ENCODE results near the gene IFNGR2. TPM values are rescaled to one million over a fixed set of nuclear protein-coding genes. Genes with fewer than 3 reads are reported as not detected.

Gene IFNGR2
- total and polyA plus RNA-seq, 2 donors (not counting 1 experiment from before 2014, with no cell fraction given), result 96.0 to 108 TPM

GRCh38 chr21:33373451-33373850 lies 29.8 kb upstream of the IFNGR2 start:
- peak overlapping the region; percentile 75 for H3K4me2 ChIP-seq (replicated peaks; ENCODE audit: low read depth, low read length, poor library complexity, severe bottlenecking)
- peaks cover 2 to 19% (median 4%) of the 10 kb centered on the region in 3 donors for H3K9me3 ChIP-seq (ENCODE audit: control extremely low read depth in 1 of 3, control insufficient read depth in 2 of 3, insufficient read depth in 1 of 3, low read length in 2 of 3)
- H3K27me3 Mint-ChIP-seq, result no peaks in the 10 kb centered on the region
- peaks cover 68% of the 10 kb centered on the region for H3K4me1 Mint-ChIP-seq
- H3K4me1 ChIP-seq (ENCODE audit: control insufficient read depth in 2 of 2, insufficient read depth in 2 of 2, low read length in 2 of 2), result peaks cover 87 to 92% of the 10 kb centered on the region in 2 donors
- peak overlapping the region in 2 of 5 experiments; percentile 5 to 32 for H3K4me3 ChIP-seq (ENCODE audit: control extremely low read depth in 1 of 5, extremely low read depth in 1 of 5, insufficient read depth in 1 of 5, low read depth in 2 of 5, low read length in 4 of 5)
- peaks cover 13% of the 10 kb centered on the region for H3K79me2 ChIP-seq (ENCODE audit: control insufficient read depth, insufficient read depth, low read length)
- H3K27ac ChIP-seq (ENCODE audit: low read length in 2 of 2), result peak overlapping the region; percentile 76 to 87
- H3K4me3 Mint-ChIP-seq, result peak overlapping the region; percentile 76
- WGBS (ENCODE audit: insufficient coverage), result no CpG with 5 or more reads among the region's 2 CpGs
- H2AFZ ChIP-seq (ENCODE audit: insufficient read depth, low read depth, low read length, poor library complexity, severe bottlenecking), result no peak overlapping the region
- H3K27me3 ChIP-seq (replicated peaks in 1 of 4; ENCODE audit: control extremely low read depth in 1 of 4, control insufficient read depth in 3 of 4, insufficient read depth in 4 of 4, low read length in 3 of 4), result no peaks in the 10 kb centered on the region
- TF ChIP-seq EZH2 (IDR thresholded peaks at IDR 0.05; ENCODE audit: borderline replicate concordance, insufficient read depth, low read depth, low read length, poor library complexity, severe bottlenecking) (no peak), CTCF (IDR thresholded peaks at IDR 0.05) (no peak)
- no peak for ATAC-seq (ENCODE audit: low read depth)
- ChIA-PET CTCF (interaction anchor here (0.7 to 8.6 kb wide), 6 partner anchors 13 to 176 kb away, joined by 3 to 93 read pairs (median 4); no protein-coding TSS in a partner anchor), POLR2A (interaction anchor here (0.6 to 1.1 kb wide), 9 partner anchors 10 to 120 kb away, joined by 3 to 9 read pairs (median 4); partner anchors contain the start of gene TMEM50B)
- no peak for DNase-seq
- H3K9ac ChIP-seq (ENCODE audit: low read length), result peak overlapping the region; percentile 27
- intact Hi-C loops (cut with micrococcal nuclease), result no loop called here
- H3K27ac Mint-ChIP-seq, result peak overlapping the region; percentile 88
- no peaks in the 10 kb centered on the region for H3K36me3 ChIP-seq (replicated peaks in 1 of 2; ENCODE audit: control extremely low read depth in 1 of 2, control insufficient read depth in 1 of 2, extremely low read depth in 1 of 2, insufficient read depth in 2 of 2, low read length in 1 of 2)
- no peaks in the 10 kb centered on the region for H4K20me1 ChIP-seq (ENCODE audit: control insufficient read depth, insufficient read depth, low read length, poor library complexity, severe bottlenecking)
- H3K9me3 Mint-ChIP-seq (ENCODE audit: insufficient read depth), result peaks cover 3% of the 10 kb centered on the region

- H3K4me2 ChIP-seq (replicated peaks; ENCODE audit: low read depth, low read length, poor library complexity, severe bottlenecking), result peak overlapping the region; percentile 75
- H2AFZ ChIP-seq (ENCODE audit: insufficient read depth, low read depth, low read length, poor library complexity, severe bottlenecking), result no peak overlapping the region
These were observed 29.1 kb upstream of the IFNGR2 start for GRCh38 chr21:33374080-33374449.

More at GRCh38 chr21:33374080-33374449, 29.1 kb upstream of the IFNGR2 start:
- peak; percentile 50 for ATAC-seq (ENCODE audit: low read depth)
- Histone ChIP-seq H3K4me1 (ENCODE audit: control insufficient read depth in 2 of 2, insufficient read depth in 2 of 2, low read length in 2 of 2) (peaks cover 82 to 91% of the 10 kb centered on the region in 2 donors), H3K9ac (ENCODE audit: low read length) (peak overlapping the region; percentile 27), H3K27ac (ENCODE audit: low read length in 2 of 2) (peak overlapping the region; percentile 76 to 87), H3K9me3 (ENCODE audit: control extremely low read depth in 1 of 3, control insufficient read depth in 2 of 3, insufficient read depth in 1 of 3, low read length in 2 of 3) (peaks cover 0 to 13% (median 2%) of the 10 kb centered on the region in 3 donors), H3K36me3 (replicated peaks in 1 of 2; ENCODE audit: control extremely low read depth in 1 of 2, control insufficient read depth in 1 of 2, extremely low read depth in 1 of 2, insufficient read depth in 2 of 2, low read length in 1 of 2) (no peaks in the 10 kb centered on the region), H4K20me1 (ENCODE audit: control insufficient read depth, insufficient read depth, low read length, poor library complexity, severe bottlenecking) (no peaks in the 10 kb centered on the region), H3K27me3 (replicated peaks in 1 of 4; ENCODE audit: control extremely low read depth in 1 of 4, control insufficient read depth in 3 of 4, insufficient read depth in 4 of 4, low read length in 3 of 4) (no peaks in the 10 kb centered on the region), H3K79me2 (ENCODE audit: control insufficient read depth, insufficient read depth, low read length) (peaks cover 7% of the 10 kb centered on the region), H3K4me3 (ENCODE audit: control extremely low read depth in 1 of 5, extremely low read depth in 1 of 5, insufficient read depth in 1 of 5, low read depth in 2 of 5, low read length in 4 of 5) (peak overlapping the region in 4 of 5 experiments; percentile 11 to 33 (median 29))
- Mint-ChIP-seq H3K4me1 (peaks cover 70% of the 10 kb centered on the region), H3K9me3 (ENCODE audit: insufficient read depth) (peaks cover 3% of the 10 kb centered on the region), H3K27me3 (no peaks in the 10 kb centered on the region), H3K4me3 (peak overlapping the region; percentile 76), H3K27ac (peak overlapping the region; percentile 88)
- CTCF ChIA-PET, result interaction anchor here (0.5 to 8.6 kb wide), 8 partner anchors 10 to 177 kb away, joined by 3 to 93 read pairs (median 4); no protein-coding TSS in a partner anchor
- WGBS (ENCODE audit: insufficient coverage), result no CpG with 5 or more reads among the region's 2 CpGs
- intact Hi-C loops (cut with micrococcal nuclease), result loop anchor here (1.0 to 2.0 kb wide), 3 partner anchors 9 to 49 kb away; partner anchors contain the start of gene IFNAR1
- POLR2A ChIA-PET, result interaction anchor here (0.6 to 1.1 kb wide), 8 partner anchors 10 to 173 kb away, joined by 3 to 9 read pairs (median 4); partner anchors contain the start of gene TMEM50B
- TF ChIP-seq EZH2 (IDR thresholded peaks at IDR 0.05; ENCODE audit: borderline replicate concordance, insufficient read depth, low read depth, low read length, poor library complexity, severe bottlenecking), result no peak
- TF ChIP-seq CTCF (IDR thresholded peaks at IDR 0.05), result no peak
- no peak for DNase-seq

Measured in B cell (primary cell).